WTC11 (cell line): ENCODE data around the gene RAB33A. TPM values are rescaled to one million over a fixed set of nuclear protein-coding genes. Genes with fewer than 3 reads are reported as not detected.

Experiments
- ATAC-seq: fragments of 200-7000 bp; cut with Tn5 transposase; 2 replicates; pipeline ENCODE4 v1.10.0; 2021; ENCODE audit warnings: mild to moderate bottlenecking, moderate library complexity
- CTCF ChIA-PET: fragments of 300-600 bp; sonication (Branson Sonifier 250); formaldehyde crosslinking; loops from one replicate; lab custom pipeline; 2021; ENCODE audit warnings: antibody characterized with exemption; lab: Charles Lee
- POLR2A ChIA-PET: fragments of 350-600 bp; sonication (Branson Sonifier 250); formaldehyde crosslinking; loops from one replicate; lab custom pipeline; 2021; ENCODE audit warnings: antibody characterized with exemption; lab: Charles Lee
- DNase-seq: peaks from one replicate; pipeline ENCODE4 v3.0.0; 2021; ENCODE audit warnings: low spot score
- H3K27ac Mint-ChIP-seq: 2 replicates; pipeline ENCODE4 v1.8.0; 2021; ENCODE audit warnings: mixed read lengths
- H3K27me3 Mint-ChIP-seq: 2 replicates; pipeline ENCODE4 v1.8.0; 2021; ENCODE audit warnings: low read depth, mild to moderate bottlenecking, moderate library complexity, mixed read lengths
- H3K36me3 Mint-ChIP-seq: 2 replicates; pipeline ENCODE4 v1.8.0; 2021; ENCODE audit warnings: mixed read lengths
- H3K4me1 Mint-ChIP-seq: 2 replicates; pipeline ENCODE4 v1.8.0; 2022; ENCODE audit warnings: mixed read lengths
- H3K4me3 Mint-ChIP-seq: 2 replicates; pipeline ENCODE4 v1.8.0; 2021; ENCODE audit warnings: mild to moderate bottlenecking, moderate library complexity, mixed read lengths
- H3K9me3 Mint-ChIP-seq: 2 replicates; pipeline ENCODE4 v1.8.0; 2021; ENCODE audit warnings: mixed read lengths
- FOXJ3 ChIP-seq: sonication (generic); formaldehyde crosslinking; IDR thresholded peaks from 2 replicates; pipeline ENCODE4 v1.9.0; 2021; ENCODE audit warnings: missing genetic modification reagents, mild to moderate bottlenecking, borderline replicate concordance
- FOXK1 ChIP-seq: sonication (generic); formaldehyde crosslinking; IDR thresholded peaks from 2 replicates; pipeline ENCODE4 v1.8.0; 2022; ENCODE audit warnings: mild to moderate bottlenecking, moderate library complexity, missing genetic modification reagents
- GRHL2 ChIP-seq: fragments of 250-450 bp; sonication (Bioruptor Pico); IDR thresholded peaks from 2 replicates; pipeline ENCODE4 v1.8.0; 2022; ENCODE audit warnings: mild to moderate bottlenecking, moderate library complexity; ENCODE audit not compliant: insufficient replicate concordance, severe bottlenecking
- HMGA2 ChIP-seq: fragments of 250-450 bp; sonication (Bioruptor Pico); IDR thresholded peaks from 2 replicates; pipeline ENCODE4 v1.4.0; 2021; ENCODE audit warnings: mild to moderate bottlenecking, moderate library complexity
- NR2C2 ChIP-seq: sonication (generic); formaldehyde crosslinking; IDR thresholded peaks from 2 replicates; pipeline ENCODE4 v1.8.0; 2022; ENCODE audit warnings: mild to moderate bottlenecking, missing genetic modification reagents
- ZNF138 ChIP-seq: sonication (generic); formaldehyde crosslinking; conservative IDR thresholded peaks from 2 replicates; pipeline ENCODE4 v1.8.1; 2022; ENCODE audit warnings: mild to moderate bottlenecking, moderate library complexity, missing genetic modification reagents
- ZNF396 ChIP-seq: fragments of 250-450 bp; sonication (Bioruptor Pico); IDR thresholded peaks from 2 replicates; pipeline ENCODE4 v1.8.0; 2021; ENCODE audit warnings: mild to moderate bottlenecking, moderate library complexity, borderline replicate concordance
- ZNF423 ChIP-seq: fragments of 250-450 bp; sonication (Bioruptor Pico); IDR thresholded peaks from 2 replicates; pipeline ENCODE4 v2.1.2; 2022; ENCODE audit warnings: mild to moderate bottlenecking, moderate library complexity
- total RNA-seq: library from RNA; stranded (reverse); gene quantifications from 3 replicates; pipeline ENCODE4 v1.2.3, GENCODE V29; 2021
- TF ChIP-seq, protein P1 (sequence below): sonication (generic); formaldehyde crosslinking; IDR thresholded peaks from 2 replicates; pipeline ENCODE4 v1.8.1; 2023; ENCODE audit warnings: mild to moderate bottlenecking, missing genetic modification reagents
- TF ChIP-seq, protein P2 (sequence below): sonication (generic); formaldehyde crosslinking; IDR thresholded peaks from 2 replicates; pipeline ENCODE4 v1.8.0; 2022; ENCODE audit warnings: mild to moderate bottlenecking, missing genetic modification reagents
- TF ChIP-seq, protein P3 (sequence below): fragments of 250-450 bp; sonication (Bioruptor Pico); conservative IDR thresholded peaks from 2 replicates; pipeline ENCODE4 v1.9.0; 2021; ENCODE audit warnings: mild to moderate bottlenecking
- TF ChIP-seq, protein P4 (sequence below): sonication (generic); formaldehyde crosslinking; IDR thresholded peaks from 2 replicates; pipeline ENCODE4 v1.8.1; 2023; ENCODE audit warnings: mild to moderate bottlenecking, missing genetic modification reagents, borderline replicate concordance
- TF ChIP-seq, protein P5 (sequence below): fragments of 250-450 bp; sonication (Bioruptor Pico); IDR thresholded peaks from 2 replicates; pipeline ENCODE4 v1.9.0; 2021; ENCODE audit warnings: mild to moderate bottlenecking, borderline replicate concordance
- TF ChIP-seq, protein P6 (sequence below): fragments of 250-450 bp; sonication (Bioruptor Pico); IDR thresholded peaks from 2 replicates; pipeline ENCODE4 v1.9.0; 2021; ENCODE audit warnings: mild to moderate bottlenecking
- TF ChIP-seq, protein P7 (sequence below): sonication (generic); formaldehyde crosslinking; conservative IDR thresholded peaks from 2 replicates; pipeline ENCODE4 v1.8.1; 2022; ENCODE audit warnings: mild to moderate bottlenecking, missing genetic modification reagents
- TF ChIP-seq, protein P8 (sequence below): sonication (generic); formaldehyde crosslinking; IDR thresholded peaks from 2 replicates; pipeline ENCODE4 v1.8.0; 2023; ENCODE audit warnings: mild to moderate bottlenecking, missing genetic modification reagents

The RAB33A gene
- total RNA-seq, 1 experiment from 2014 or later: 2.1 TPM

DNA sequence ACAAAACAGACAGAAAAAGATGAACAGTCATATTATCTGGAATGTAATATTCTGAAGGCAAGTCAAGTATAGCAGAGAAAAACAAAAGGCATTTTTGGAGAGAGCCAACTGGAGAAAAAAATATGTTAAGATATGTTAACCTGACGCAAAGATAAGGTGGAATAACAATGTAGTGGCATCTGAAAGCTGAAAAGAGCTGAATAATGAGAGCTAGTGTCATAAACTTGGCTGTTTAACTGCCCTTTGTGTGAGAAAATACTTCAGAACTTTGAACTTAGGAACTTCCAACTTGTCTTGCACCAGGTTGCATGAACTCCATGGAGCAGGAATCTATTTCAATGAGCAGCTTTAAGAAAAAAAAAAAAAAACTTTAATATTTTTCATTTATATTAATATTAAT lies 32.9 kb downstream of the RAB33A start (continued):
- TF ChIP-seq, protein P1, sequence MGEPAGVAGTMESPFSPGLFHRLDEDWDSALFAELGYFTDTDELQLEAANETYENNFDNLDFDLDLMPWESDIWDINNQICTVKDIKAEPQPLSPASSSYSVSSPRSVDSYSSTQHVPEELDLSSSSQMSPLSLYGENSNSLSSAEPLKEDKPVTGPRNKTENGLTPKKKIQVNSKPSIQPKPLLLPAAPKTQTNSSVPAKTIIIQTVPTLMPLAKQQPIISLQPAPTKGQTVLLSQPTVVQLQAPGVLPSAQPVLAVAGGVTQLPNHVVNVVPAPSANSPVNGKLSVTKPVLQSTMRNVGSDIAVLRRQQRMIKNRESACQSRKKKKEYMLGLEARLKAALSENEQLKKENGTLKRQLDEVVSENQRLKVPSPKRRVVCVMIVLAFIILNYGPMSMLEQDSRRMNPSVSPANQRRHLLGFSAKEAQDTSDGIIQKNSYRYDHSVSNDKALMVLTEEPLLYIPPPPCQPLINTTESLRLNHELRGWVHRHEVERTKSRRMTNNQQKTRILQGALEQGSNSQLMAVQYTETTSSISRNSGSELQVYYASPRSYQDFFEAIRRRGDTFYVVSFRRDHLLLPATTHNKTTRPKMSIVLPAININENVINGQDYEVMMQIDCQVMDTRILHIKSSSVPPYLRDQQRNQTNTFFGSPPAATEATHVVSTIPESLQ (CRISPR knock-in tag): no peak
- no peak for TF ChIP-seq ZNF138 (CRISPR knock-in tag)
- no peak for TF ChIP-seq NR2C2 (CRISPR knock-in tag)

DNA sequence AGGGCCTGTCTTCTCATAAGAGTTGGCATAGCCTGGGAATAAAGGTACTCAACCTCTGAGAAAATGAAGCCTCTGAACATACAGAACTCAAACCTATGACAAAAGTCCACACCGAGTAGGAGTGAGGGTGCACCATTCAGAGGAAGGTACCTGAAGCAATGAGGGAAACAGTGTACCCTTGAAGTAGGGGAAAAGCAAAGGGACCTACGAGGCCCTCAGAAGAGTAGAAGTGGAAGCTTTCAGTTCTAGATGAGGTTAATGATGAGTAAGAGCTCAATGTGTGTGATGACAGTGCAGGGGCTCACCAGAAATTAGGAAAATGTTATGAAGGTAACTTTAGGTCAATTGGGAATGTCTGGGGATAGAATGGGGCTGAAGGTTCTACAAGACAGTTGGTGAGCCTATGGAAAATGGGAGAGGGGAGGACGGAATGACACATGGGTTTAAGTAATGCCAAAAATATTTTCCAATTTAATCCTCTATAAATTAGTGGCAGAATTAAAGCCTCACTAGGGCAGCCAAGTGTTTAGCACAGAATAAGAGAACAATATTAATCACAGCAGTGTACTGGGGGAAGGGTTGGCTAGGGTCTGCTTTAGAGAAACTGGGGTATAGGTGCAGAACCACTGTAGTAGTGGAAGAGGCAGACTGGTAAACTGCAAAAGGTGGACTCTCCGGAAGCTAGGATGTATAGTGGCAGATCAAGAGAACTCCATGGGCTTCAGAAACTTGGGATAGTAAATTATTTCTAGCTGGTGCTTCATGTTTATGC lies 39.8 kb downstream of the RAB33A start:
- H3K36me3 Mint-ChIP-seq: peaks cover 58% of the 10 kb centered on the region
- H3K4me1 Mint-ChIP-seq: no peaks in the 10 kb centered on the region
- no peak for ATAC-seq
- H3K27me3 Mint-ChIP-seq: no peaks in the 10 kb centered on the region
- POLR2A ChIA-PET: no interaction called here
- H3K27ac Mint-ChIP-seq: no peak overlapping the region
- no peaks in the 10 kb centered on the region for H3K9me3 Mint-ChIP-seq
- DNase-seq: no peak
- CTCF ChIA-PET: no interaction called here
- H3K4me3 Mint-ChIP-seq: no peak overlapping the region
- TF ChIP-seq, protein P2, sequence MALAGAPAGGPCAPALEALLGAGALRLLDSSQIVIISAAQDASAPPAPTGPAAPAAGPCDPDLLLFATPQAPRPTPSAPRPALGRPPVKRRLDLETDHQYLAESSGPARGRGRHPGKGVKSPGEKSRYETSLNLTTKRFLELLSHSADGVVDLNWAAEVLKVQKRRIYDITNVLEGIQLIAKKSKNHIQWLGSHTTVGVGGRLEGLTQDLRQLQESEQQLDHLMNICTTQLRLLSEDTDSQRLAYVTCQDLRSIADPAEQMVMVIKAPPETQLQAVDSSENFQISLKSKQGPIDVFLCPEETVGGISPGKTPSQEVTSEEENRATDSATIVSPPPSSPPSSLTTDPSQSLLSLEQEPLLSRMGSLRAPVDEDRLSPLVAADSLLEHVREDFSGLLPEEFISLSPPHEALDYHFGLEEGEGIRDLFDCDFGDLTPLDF (CRISPR knock-in tag): no peak
- TF ChIP-seq ZNF423 (no peak), FOXJ3 (CRISPR knock-in tag) (no peak), HMGA2 (CRISPR knock-in tag) (no peak), FOXK1 (no peak), GRHL2 (no peak), ZNF396 (CRISPR knock-in tag) (no peak)
- TF ChIP-seq, protein P3, sequence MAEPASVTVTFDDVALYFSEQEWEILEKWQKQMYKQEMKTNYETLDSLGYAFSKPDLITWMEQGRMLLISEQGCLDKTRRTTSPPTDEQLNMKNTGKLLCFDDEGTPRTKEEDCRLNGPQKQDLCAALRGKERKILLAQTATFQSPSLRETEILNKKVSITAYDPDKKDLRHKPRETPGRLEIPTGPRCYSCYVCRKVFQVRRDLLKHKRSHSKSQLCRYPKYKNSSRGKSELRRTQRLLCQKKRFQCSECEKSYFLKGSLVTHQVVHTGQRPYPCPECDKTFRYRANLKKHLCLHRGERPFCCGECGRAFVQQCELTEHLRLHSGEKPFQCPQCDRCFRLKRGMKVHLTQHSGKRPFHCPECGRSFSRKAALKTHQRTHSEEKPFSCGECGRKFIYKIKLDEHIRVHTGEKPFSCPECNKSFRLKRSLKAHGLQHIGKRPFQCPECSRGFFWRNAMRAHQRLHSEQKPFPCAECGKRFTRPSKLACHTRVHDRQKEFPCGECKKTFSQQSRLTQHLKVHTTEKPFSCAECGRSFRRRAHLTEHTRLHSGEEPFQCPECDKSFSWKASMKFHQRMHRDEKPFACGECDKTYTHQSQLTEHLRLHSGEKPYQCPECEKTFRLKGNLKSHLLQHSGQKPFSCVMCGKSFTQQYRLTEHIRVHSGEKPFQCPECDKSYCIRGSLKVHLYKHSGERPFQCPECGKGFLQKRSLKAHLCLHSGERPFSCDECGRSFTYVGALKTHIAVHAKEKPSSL: no peak
- TF ChIP-seq, protein P4, sequence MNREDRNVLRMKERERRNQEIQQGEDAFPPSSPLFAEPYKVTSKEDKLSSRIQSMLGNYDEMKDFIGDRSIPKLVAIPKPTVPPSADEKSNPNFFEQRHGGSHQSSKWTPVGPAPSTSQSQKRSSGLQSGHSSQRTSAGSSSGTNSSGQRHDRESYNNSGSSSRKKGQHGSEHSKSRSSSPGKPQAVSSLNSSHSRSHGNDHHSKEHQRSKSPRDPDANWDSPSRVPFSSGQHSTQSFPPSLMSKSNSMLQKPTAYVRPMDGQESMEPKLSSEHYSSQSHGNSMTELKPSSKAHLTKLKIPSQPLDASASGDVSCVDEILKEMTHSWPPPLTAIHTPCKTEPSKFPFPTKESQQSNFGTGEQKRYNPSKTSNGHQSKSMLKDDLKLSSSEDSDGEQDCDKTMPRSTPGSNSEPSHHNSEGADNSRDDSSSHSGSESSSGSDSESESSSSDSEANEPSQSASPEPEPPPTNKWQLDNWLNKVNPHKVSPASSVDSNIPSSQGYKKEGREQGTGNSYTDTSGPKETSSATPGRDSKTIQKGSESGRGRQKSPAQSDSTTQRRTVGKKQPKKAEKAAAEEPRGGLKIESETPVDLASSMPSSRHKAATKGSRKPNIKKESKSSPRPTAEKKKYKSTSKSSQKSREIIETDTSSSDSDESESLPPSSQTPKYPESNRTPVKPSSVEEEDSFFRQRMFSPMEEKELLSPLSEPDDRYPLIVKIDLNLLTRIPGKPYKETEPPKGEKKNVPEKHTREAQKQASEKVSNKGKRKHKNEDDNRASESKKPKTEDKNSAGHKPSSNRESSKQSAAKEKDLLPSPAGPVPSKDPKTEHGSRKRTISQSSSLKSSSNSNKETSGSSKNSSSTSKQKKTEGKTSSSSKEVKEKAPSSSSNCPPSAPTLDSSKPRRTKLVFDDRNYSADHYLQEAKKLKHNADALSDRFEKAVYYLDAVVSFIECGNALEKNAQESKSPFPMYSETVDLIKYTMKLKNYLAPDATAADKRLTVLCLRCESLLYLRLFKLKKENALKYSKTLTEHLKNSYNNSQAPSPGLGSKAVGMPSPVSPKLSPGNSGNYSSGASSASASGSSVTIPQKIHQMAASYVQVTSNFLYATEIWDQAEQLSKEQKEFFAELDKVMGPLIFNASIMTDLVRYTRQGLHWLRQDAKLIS: no peak
- TF ChIP-seq, protein P5, sequence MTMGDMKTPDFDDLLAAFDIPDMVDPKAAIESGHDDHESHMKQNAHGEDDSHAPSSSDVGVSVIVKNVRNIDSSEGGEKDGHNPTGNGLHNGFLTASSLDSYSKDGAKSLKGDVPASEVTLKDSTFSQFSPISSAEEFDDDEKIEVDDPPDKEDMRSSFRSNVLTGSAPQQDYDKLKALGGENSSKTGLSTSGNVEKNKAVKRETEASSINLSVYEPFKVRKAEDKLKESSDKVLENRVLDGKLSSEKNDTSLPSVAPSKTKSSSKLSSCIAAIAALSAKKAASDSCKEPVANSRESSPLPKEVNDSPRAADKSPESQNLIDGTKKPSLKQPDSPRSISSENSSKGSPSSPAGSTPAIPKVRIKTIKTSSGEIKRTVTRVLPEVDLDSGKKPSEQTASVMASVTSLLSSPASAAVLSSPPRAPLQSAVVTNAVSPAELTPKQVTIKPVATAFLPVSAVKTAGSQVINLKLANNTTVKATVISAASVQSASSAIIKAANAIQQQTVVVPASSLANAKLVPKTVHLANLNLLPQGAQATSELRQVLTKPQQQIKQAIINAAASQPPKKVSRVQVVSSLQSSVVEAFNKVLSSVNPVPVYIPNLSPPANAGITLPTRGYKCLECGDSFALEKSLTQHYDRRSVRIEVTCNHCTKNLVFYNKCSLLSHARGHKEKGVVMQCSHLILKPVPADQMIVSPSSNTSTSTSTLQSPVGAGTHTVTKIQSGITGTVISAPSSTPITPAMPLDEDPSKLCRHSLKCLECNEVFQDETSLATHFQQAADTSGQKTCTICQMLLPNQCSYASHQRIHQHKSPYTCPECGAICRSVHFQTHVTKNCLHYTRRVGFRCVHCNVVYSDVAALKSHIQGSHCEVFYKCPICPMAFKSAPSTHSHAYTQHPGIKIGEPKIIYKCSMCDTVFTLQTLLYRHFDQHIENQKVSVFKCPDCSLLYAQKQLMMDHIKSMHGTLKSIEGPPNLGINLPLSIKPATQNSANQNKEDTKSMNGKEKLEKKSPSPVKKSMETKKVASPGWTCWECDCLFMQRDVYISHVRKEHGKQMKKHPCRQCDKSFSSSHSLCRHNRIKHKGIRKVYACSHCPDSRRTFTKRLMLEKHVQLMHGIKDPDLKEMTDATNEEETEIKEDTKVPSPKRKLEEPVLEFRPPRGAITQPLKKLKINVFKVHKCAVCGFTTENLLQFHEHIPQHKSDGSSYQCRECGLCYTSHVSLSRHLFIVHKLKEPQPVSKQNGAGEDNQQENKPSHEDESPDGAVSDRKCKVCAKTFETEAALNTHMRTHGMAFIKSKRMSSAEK (CRISPR knock-in tag): no peak
- TF ChIP-seq, protein P6, sequence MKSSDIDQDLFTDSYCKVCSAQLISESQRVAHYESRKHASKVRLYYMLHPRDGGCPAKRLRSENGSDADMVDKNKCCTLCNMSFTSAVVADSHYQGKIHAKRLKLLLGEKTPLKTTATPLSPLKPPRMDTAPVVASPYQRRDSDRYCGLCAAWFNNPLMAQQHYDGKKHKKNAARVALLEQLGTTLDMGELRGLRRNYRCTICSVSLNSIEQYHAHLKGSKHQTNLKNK (CRISPR knock-in tag): no peak
- TF ChIP-seq, protein P7, sequence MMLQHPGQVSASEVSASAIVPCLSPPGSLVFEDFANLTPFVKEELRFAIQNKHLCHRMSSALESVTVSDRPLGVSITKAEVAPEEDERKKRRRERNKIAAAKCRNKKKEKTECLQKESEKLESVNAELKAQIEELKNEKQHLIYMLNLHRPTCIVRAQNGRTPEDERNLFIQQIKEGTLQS (CRISPR knock-in tag): no peak
- TF ChIP-seq, protein P8, sequence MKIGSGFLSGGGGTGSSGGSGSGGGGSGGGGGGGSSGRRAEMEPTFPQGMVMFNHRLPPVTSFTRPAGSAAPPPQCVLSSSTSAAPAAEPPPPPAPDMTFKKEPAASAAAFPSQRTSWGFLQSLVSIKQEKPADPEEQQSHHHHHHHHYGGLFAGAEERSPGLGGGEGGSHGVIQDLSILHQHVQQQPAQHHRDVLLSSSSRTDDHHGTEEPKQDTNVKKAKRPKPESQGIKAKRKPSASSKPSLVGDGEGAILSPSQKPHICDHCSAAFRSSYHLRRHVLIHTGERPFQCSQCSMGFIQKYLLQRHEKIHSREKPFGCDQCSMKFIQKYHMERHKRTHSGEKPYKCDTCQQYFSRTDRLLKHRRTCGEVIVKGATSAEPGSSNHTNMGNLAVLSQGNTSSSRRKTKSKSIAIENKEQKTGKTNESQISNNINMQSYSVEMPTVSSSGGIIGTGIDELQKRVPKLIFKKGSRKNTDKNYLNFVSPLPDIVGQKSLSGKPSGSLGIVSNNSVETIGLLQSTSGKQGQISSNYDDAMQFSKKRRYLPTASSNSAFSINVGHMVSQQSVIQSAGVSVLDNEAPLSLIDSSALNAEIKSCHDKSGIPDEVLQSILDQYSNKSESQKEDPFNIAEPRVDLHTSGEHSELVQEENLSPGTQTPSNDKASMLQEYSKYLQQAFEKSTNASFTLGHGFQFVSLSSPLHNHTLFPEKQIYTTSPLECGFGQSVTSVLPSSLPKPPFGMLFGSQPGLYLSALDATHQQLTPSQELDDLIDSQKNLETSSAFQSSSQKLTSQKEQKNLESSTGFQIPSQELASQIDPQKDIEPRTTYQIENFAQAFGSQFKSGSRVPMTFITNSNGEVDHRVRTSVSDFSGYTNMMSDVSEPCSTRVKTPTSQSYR (CRISPR knock-in tag): no peak
